Skin of body (tissue), 2 donors: ENCODE data around the gene VARS2. TPM values are rescaled to one million over a fixed set of nuclear protein-coding genes. Genes with fewer than 3 reads are reported as not detected.
A peak's percentile ranks its signal among the peaks of the same experiment; 100 is the strongest.
"Not testable (repeated sequence)": the region's sequence is repeated elsewhere in the genome, so short reads cannot be mapped to it uniquely, and the experiment has no call there.

Source experiments
- DNase-seq: peaks from one replicate; lab custom pipeline; 2025; lab: John Stamatoyannopoulos, UW
- total RNA-seq: library from RNA; depleted of rRNA; stranded (reverse); fragments of >200 nt; gene quantifications from one replicate; pipeline ENCODE4 v1.2.3, GENCODE V29; 2014

VARS2 gene
- total RNA-seq: 11.8 TPM

- DNase-seq: peak; percentile 87
Measured at GRCh38 chr6:30914076-30914853, at the start of gene VARS2. TSS of gene VARS2 (plus strand) at chr6:30914238. CDS start at chr6:30914837, 599 bp downstream.

- no peak for DNase-seq
Measured at GRCh38 chr6:30864325-30864724, 49.7 kb upstream of the VARS2 start.

GRCh38 chr6:30869241-30869749 lies 44.7 kb upstream of the VARS2 start:
- DNase-seq: not testable (repeated sequence)

GRCh38 chr6:30870546-30870945 lies 43.5 kb upstream of the VARS2 start:
- DNase-seq: no peak

GRCh38 chr6:30871592-30872183 lies 42.4 kb upstream of the VARS2 start:
- DNase-seq: no peak

- no peak for DNase-seq
Measured at GRCh38 chr6:30873137-30873640, 40.8 kb upstream of the VARS2 start.

- DNase-seq: not testable (repeated sequence)
Measured at GRCh38 chr6:30873795-30874194, 40.2 kb upstream of the VARS2 start.

- no peak for DNase-seq
Measured at GRCh38 chr6:30875244-30876038, 38.6 kb upstream of the VARS2 start.

GRCh38 chr6:30876039-30876730 lies 37.9 kb upstream of the VARS2 start:
- DNase-seq: peak; percentile 64

GRCh38 chr6:30877419-30878262 lies 36.4 kb upstream of the VARS2 start:
- peak; percentile 84 for DNase-seq

- no peak for DNase-seq
Measured at GRCh38 chr6:30879684-30880427, 34.2 kb upstream of the VARS2 start.

- DNase-seq: no peak
Measured at GRCh38 chr6:30880698-30881252, 33.3 kb upstream of the VARS2 start.

- no peak for DNase-seq
Measured at GRCh38 chr6:30881392-30882203, 32.4 kb upstream of the VARS2 start.

GRCh38 chr6:30882204-30882758 lies 31.8 kb upstream of the VARS2 start:
- DNase-seq: no peak

GRCh38 chr6:30882759-30883684 lies 31.0 kb upstream of the VARS2 start:
- DNase-seq: no peak

GRCh38 chr6:30883685-30884520 lies 30.1 kb upstream of the VARS2 start, which contains the start of gene DDR1:
TSS of gene DDR1 (plus strand) at chr6:30884519. CDS start at chr6:30888730, 4,211 bp downstream.
- DNase-seq: peak; percentile 65
